Measurements from ENCODE around the gene CCR6. TPM values are rescaled to one million over a fixed set of nuclear protein-coding genes. Genes with fewer than 3 reads are reported as not detected.

CCR6 gene
- total and polyA plus RNA-seq, 2 of the 8 experiments (the other 6 are each of a cell fraction or from before 2014, with no cell fraction given), result 0.06 TPM; not detected in 1

- TF ChIP-seq CHD7 (IDR thresholded peaks at IDR 0.05; ENCODE audit: insufficient replicate concordance, low read length) (no peak), SAP30 (IDR thresholded peaks at IDR 0.05; ENCODE audit: insufficient read depth, insufficient replicate concordance, low read length) (no peak), MAX (IDR thresholded peaks at IDR 0.05) (no peak), HDAC2 (IDR thresholded peaks at IDR 0.05; ENCODE audit: borderline replicate concordance in 1 of 2, low read depth in 2 of 2, low read length in 2 of 2) (no peak), CBX8 (IDR thresholded peaks at IDR 0.05; ENCODE audit: borderline replicate concordance, low read depth, low read length) (no peak), RAD21 (IDR thresholded peaks at IDR 0.05 in 1 of 2, conservative IDR thresholded peaks at IDR 0.05 in 1 of 2; ENCODE audit: low read depth in 2 of 2, low read length in 2 of 2) (no peak), FOSL1 (IDR thresholded peaks at IDR 0.05; ENCODE audit: insufficient read depth, low read depth, low read length) (no peak), GABPA (IDR thresholded peaks at IDR 0.05; ENCODE audit: borderline replicate concordance, insufficient read depth, low read length) (no peak), POU5F1 (IDR thresholded peaks at IDR 0.05; ENCODE audit: low read depth, low read length) (no peak), KDM1A (IDR thresholded peaks at IDR 0.05; ENCODE audit: borderline replicate concordance, low read length) (no peak)
These were observed 16.9 kb downstream of the CCR6 start (continued) for GRCh38 chr6:167139761-167140160.

All from H1 (cell line).